Stimulated activated CD4-positive, alpha-beta T cell treated with anti-CD3 and anti-CD28 coated beads, Interleukin-15, amount 100 ng/mL, for 48 hours (primary cell): ENCODE results near the gene LRP11.

Experiments
- DNase-seq, 2 donors: peaks; one replicate each; pipeline ENCODE4 v3.0.0-alpha.2; 2020; ENCODE audit warnings: low read depth in 2 of 2

Gene LRP11

GRCh38 chr6:149782337-149782736 lies 81.8 kb downstream of the LRP11 start:
- no peak for DNase-seq

GRCh38 chr6:149781715-149782114 lies 82.4 kb downstream of the LRP11 start:
- DNase-seq, result no peak

- no peak for DNase-seq
Measured at GRCh38 chr6:149779644-149779963, 84.6 kb downstream of the LRP11 start.

GRCh38 chr6:149777624-149778023 lies 86.5 kb downstream of the LRP11 start:
- no peak for DNase-seq

GRCh38 chr6:149771925-149772324 lies 92.2 kb downstream of the LRP11 start:
- no peak for DNase-seq

GRCh38 chr6:149771185-149771584 lies 93.0 kb downstream of the LRP11 start:
- DNase-seq, result no peak

- DNase-seq, result no peak
Measured at GRCh38 chr6:149769676-149770075, 94.5 kb downstream of the LRP11 start.
